Measurements from ENCODE around the gene NFILZ. TPM values are rescaled to one million over a fixed set of nuclear protein-coding genes. Genes with fewer than 3 reads are reported as not detected.

Gene NFILZ
- total and polyA plus RNA-seq, 4 donors, result not detected

GRCh38 chr19:8666814-8667405 lies 36.5 kb downstream of the NFILZ start:
- Histone ChIP-seq H3K27me3 (ENCODE audit: control insufficient read depth in 3 of 3, insufficient read depth in 3 of 3, low read length in 2 of 3) (no peaks in the 10 kb centered on the region), H3K27ac (ENCODE audit: low read depth in 1 of 2, low read length in 1 of 2) (no peak overlapping the region), H3K36me3 (ENCODE audit: control insufficient read depth in 4 of 4, insufficient read depth in 4 of 4, low read length in 4 of 4) (no peaks in the 10 kb centered on the region), H3K4me1 (ENCODE audit: control insufficient read depth in 5 of 5, insufficient read depth in 5 of 5, low read length in 5 of 5) (peaks cover 0 to 3% (median 0%) of the 10 kb centered on the region in 5 donors), H3K9me3 (ENCODE audit: control insufficient read depth in 4 of 4, insufficient read depth in 3 of 4, low read length in 3 of 4) (no peaks in the 10 kb centered on the region), H3K9ac (ENCODE audit: insufficient read depth in 1 of 2, low read length in 2 of 2) (no peak overlapping the region), H3K4me3 (no peak overlapping the region)
- DNase-seq, result no peak
- 49 to 60% methylated on average over 9 of the region's 9 CpGs for WGBS, 2 donors
- TF ChIP-seq, protein P1, sequence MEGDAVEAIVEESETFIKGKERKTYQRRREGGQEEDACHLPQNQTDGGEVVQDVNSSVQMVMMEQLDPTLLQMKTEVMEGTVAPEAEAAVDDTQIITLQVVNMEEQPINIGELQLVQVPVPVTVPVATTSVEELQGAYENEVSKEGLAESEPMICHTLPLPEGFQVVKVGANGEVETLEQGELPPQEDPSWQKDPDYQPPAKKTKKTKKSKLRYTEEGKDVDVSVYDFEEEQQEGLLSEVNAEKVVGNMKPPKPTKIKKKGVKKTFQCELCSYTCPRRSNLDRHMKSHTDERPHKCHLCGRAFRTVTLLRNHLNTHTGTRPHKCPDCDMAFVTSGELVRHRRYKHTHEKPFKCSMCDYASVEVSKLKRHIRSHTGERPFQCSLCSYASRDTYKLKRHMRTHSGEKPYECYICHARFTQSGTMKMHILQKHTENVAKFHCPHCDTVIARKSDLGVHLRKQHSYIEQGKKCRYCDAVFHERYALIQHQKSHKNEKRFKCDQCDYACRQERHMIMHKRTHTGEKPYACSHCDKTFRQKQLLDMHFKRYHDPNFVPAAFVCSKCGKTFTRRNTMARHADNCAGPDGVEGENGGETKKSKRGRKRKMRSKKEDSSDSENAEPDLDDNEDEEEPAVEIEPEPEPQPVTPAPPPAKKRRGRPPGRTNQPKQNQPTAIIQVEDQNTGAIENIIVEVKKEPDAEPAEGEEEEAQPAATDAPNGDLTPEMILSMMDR (IDR thresholded peaks at IDR 0.05; ENCODE audit: control extremely low read depth, extremely low read depth), result no peak
- ATAC-seq (ENCODE audit: insufficient read depth, low FRiP score), result no peak

DNA sequence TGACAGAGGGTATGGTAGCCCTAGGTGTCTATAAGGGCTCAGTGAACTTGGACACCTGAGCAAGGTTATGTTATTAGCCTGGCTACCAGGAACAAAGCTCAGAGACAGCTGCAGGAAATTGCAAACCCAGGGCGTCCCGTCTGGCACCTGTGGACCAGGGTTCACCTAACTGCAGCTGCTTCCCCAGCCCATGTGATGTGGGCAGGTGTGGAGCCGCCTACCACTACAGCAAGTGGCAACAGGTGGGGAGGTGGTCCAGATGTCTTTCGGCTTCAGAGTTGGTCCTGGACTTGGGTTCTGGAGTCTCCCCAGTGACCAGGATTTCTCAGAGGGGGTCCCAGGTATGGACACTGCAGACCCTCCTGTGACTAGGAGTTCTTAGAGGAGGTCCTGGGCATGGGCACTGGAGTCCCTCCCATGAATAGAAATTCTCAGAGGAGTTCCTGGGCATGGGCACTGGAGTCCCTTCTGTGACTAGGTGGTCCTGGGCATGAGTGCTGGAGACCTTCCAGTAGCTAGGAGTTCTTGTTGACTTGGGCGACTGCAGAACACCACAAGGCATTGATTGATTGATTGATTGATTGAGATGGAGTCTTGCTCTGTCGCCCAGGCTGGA lies 43.0 kb downstream of the NFILZ start:
- ATAC-seq (ENCODE audit: insufficient read depth, low FRiP score) (no peak), DNase-seq (no peak)
- H3K4me3 ChIP-seq, result no peak overlapping the region
- WGBS, 2 donors, result 71 to 78% methylated on average over 6 of the region's 6 CpGs
- no peak overlapping the region for H3K27ac ChIP-seq (ENCODE audit: low read depth in 1 of 2, low read length in 1 of 2)
- TF ChIP-seq, protein P1 (IDR thresholded peaks at IDR 0.05; ENCODE audit: control extremely low read depth, extremely low read depth), result no peak
- no peaks in the 10 kb centered on the region for H3K36me3 ChIP-seq (ENCODE audit: control insufficient read depth in 4 of 4, insufficient read depth in 4 of 4, low read length in 4 of 4)
- H3K27me3 ChIP-seq (ENCODE audit: control insufficient read depth in 3 of 3, insufficient read depth in 3 of 3, low read length in 2 of 3), result no peaks in the 10 kb centered on the region
- H3K4me1 ChIP-seq (ENCODE audit: control insufficient read depth in 5 of 5, insufficient read depth in 5 of 5, low read length in 5 of 5), result peaks cover 0 to 7% (median 0%) of the 10 kb centered on the region in 5 donors
- peaks cover 0 to 7% (median 0%) of the 10 kb centered on the region in 4 donors for H3K9me3 ChIP-seq (ENCODE audit: control insufficient read depth in 4 of 4, insufficient read depth in 3 of 4, low read length in 3 of 4)
- no peak overlapping the region for H3K9ac ChIP-seq (ENCODE audit: insufficient read depth in 1 of 2, low read length in 2 of 2)

GRCh38 chr19:8675066-8675465 lies 44.6 kb downstream of the NFILZ start:
- H3K4me1 ChIP-seq (ENCODE audit: control insufficient read depth in 5 of 5, insufficient read depth in 5 of 5, low read length in 5 of 5), result peaks cover 0 to 7% (median 0%) of the 10 kb centered on the region in 5 donors
- H3K36me3 ChIP-seq (ENCODE audit: control insufficient read depth in 4 of 4, insufficient read depth in 4 of 4, low read length in 4 of 4), result no peaks in the 10 kb centered on the region
- no peak for DNase-seq
- H3K27ac ChIP-seq (ENCODE audit: low read depth in 1 of 2, low read length in 1 of 2), result no peak overlapping the region
- TF ChIP-seq, protein P1 (IDR thresholded peaks at IDR 0.05; ENCODE audit: control extremely low read depth, extremely low read depth), result no peak
- ATAC-seq (ENCODE audit: insufficient read depth, low FRiP score), result no peak
- 89 to 90% methylated on average over 3 of the region's 3 CpGs for WGBS, 2 donors
- H3K4me3 ChIP-seq, result no peak overlapping the region
- no peaks in the 10 kb centered on the region for H3K27me3 ChIP-seq (ENCODE audit: control insufficient read depth in 3 of 3, insufficient read depth in 3 of 3, low read length in 2 of 3)
- peaks cover 0 to 9% (median 0%) of the 10 kb centered on the region in 4 donors for H3K9me3 ChIP-seq (ENCODE audit: control insufficient read depth in 4 of 4, insufficient read depth in 3 of 4, low read length in 3 of 4)
- H3K9ac ChIP-seq (ENCODE audit: insufficient read depth in 1 of 2, low read length in 2 of 2), result no peak overlapping the region

Measured in lung (tissue), 12 donors.